Upper lobe of right lung (tissue), 1 donor: ENCODE results near the gene CD27. TPM values are rescaled to one million over a fixed set of nuclear protein-coding genes. Genes with fewer than 3 reads are reported as not detected.

Experiments
- ATAC-seq: fragments of 200-7000 bp; cut with Tn5 transposase; one replicate; pipeline ENCODE4 v1.9.1; 2020; ENCODE audit warnings: mild to moderate bottlenecking, moderate library complexity
- DNase-seq: peaks from one replicate; pipeline ENCODE4 v3.0.0-alpha.2; 2020
- H3K27ac ChIP-seq: fragments of 200-600 bp; one replicate; pipeline ENCODE4 v1.8.0; 2022
- H3K27me3 ChIP-seq: fragments of 200-600 bp; one replicate; pipeline ENCODE4 v1.8.0; 2022; ENCODE audit warnings: mild to moderate bottlenecking
- H3K36me3 ChIP-seq: fragments of 200-600 bp; one replicate; pipeline ENCODE4 v1.8.0; 2022
- H3K4me1 ChIP-seq: fragments of 200-600 bp; one replicate; pipeline ENCODE4 v1.8.0; 2022
- H3K4me3 ChIP-seq: fragments of 200-600 bp; one replicate; pipeline ENCODE4 v1.8.0; 2022; ENCODE audit warnings: mild to moderate bottlenecking
- H3K9me3 ChIP-seq: fragments of 200-600 bp; one replicate; pipeline ENCODE4 v1.8.0; 2022
- CTCF ChIP-seq: fragments of 200-600 bp; IDR thresholded peaks from one replicate; pipeline ENCODE4 v1.8.0; 2022; ENCODE audit warnings: antibody characterized with exemption
- intact Hi-C: fragments of 100-400 bp; cut with DNase I; formaldehyde crosslinking; loops from one replicate; pipeline ENCODE4 v1.11.0; 2022
- total RNA-seq: library from RNA; stranded (reverse); fragmentation: NEBNext Ultra II Directional; extraction: Animal tissue kit (Norgen Biotek cat#: 25700); gene quantifications from one replicate; pipeline ENCODE4 v1.2.1, GENCODE V29; 2021
- donor health status: DM: no; HTN: yes; CAD: no; lungs with severe emphysema.

Gene CD27
- total RNA-seq, 1 donor from 2014 or later, result 1.5 TPM

- intact Hi-C loops, result no loop called here
- peaks cover 82% of the 10 kb centered on the region for H3K36me3 ChIP-seq
- H3K9me3 ChIP-seq, result no peaks in the 10 kb centered on the region
- DNase-seq (no peak), ATAC-seq (no peak)
- H3K27ac ChIP-seq, result no peak overlapping the region
- peaks cover 27% of the 10 kb centered on the region for H3K4me1 ChIP-seq
- no peak overlapping the region for H3K4me3 ChIP-seq
- TF ChIP-seq CTCF, result no peak
- no peaks in the 10 kb centered on the region for H3K27me3 ChIP-seq
Observed at GRCh38 chr12:6457220-6457945, 12.6 kb downstream of the CD27 start.

- Histone ChIP-seq H3K9me3 (no peaks in the 10 kb centered on the region), H3K27me3 (no peaks in the 10 kb centered on the region), H3K27ac (no peak overlapping the region), H3K36me3 (peaks cover 93% of the 10 kb centered on the region), H3K4me1 (peaks cover 25% of the 10 kb centered on the region), H3K4me3 (no peak overlapping the region)
- ATAC-seq (no peak), DNase-seq (no peak)
- TF ChIP-seq CTCF, result no peak
- intact Hi-C loops, result no loop called here
Observed at GRCh38 chr12:6458281-6459003, 13.7 kb downstream of the CD27 start.

GRCh38 chr12:6459004-6459337 lies 14.2 kb downstream of the CD27 start:
- H3K9me3 ChIP-seq, result no peaks in the 10 kb centered on the region
- intact Hi-C loops, result no loop called here
- no peak overlapping the region for H3K27ac ChIP-seq
- no peak for TF ChIP-seq CTCF
- H3K4me1 ChIP-seq, result peaks cover 24% of the 10 kb centered on the region
- H3K36me3 ChIP-seq, result peaks cover 96% of the 10 kb centered on the region
- no peak for DNase-seq
- H3K4me3 ChIP-seq, result no peak overlapping the region
- no peaks in the 10 kb centered on the region for H3K27me3 ChIP-seq
- ATAC-seq, result no peak

- H3K27ac ChIP-seq, result peak overlapping the region; percentile 74
Observed at GRCh38 chr12:6460751-6461371, 16.1 kb downstream of the CD27 start.

More at GRCh38 chr12:6460751-6461371, 16.1 kb downstream of the CD27 start:
- Histone ChIP-seq H3K4me3 (no peak overlapping the region), H3K4me1 (peaks cover 28% of the 10 kb centered on the region), H3K9me3 (no peaks in the 10 kb centered on the region), H3K27me3 (no peaks in the 10 kb centered on the region), H3K36me3 (peaks cover 93% of the 10 kb centered on the region)
- ATAC-seq (no peak), DNase-seq (no peak)
- intact Hi-C loops, result loop anchor here (10.0 kb wide), 1 partner anchor 136 kb away; no protein-coding TSS in a partner anchor
- no peak for TF ChIP-seq CTCF
